H1 (cell line): ENCODE measurements around the gene GNG12. TPM values are rescaled to one million over a fixed set of nuclear protein-coding genes. Genes with fewer than 3 reads are reported as not detected.

ENCODE experiments used
- CTCF ChIA-PET: fragments of 300-600 bp; sonication (Branson Sonifier 250); formaldehyde crosslinking; loops from one replicate; lab custom pipeline; 2021; ENCODE audit not compliant: partially characterized antibody; lab: Charles Lee
- POLR2A ChIA-PET: fragments of 300-600 bp; sonication (Branson Sonifier 250); formaldehyde crosslinking; loops from one replicate; lab custom pipeline; 2021; ENCODE audit warnings: inconsistent platforms; ENCODE audit not compliant: partially characterized antibody; lab: Charles Lee
- DNase-seq, 2 experiments: peaks; one replicate each; pipeline versions ENCODE4 v3.0.0 to v3.0.0-alpha.2; 2010 to 2022; ENCODE audit warnings: low spot score in 2 of 2, low read depth in 1 of 2, mixed read lengths in 1 of 2
- FAIRE-seq: peaks from 2 replicates; lab custom pipeline; 2011; peaks lifted over from hg19 to GRCh38; lab: Jason Lieb, UNC
- H2AFZ ChIP-seq: 2 replicates; pipeline ENCODE4 v1.8.1; 2012; ENCODE audit warnings: low read length, inconsistent platforms
- H2AK5ac ChIP-seq: 2 replicates; pipeline ENCODE4 v1.6.1; 2013; ENCODE audit warnings: low read depth, low read length
- H2BK120ac ChIP-seq: replicated peaks from 2 replicates; pipeline ENCODE3; 2013; ENCODE audit warnings: low read depth, low read length, inconsistent platforms
- H2BK12ac ChIP-seq: 2 replicates; pipeline ENCODE4 v1.6.1; 2013; ENCODE audit warnings: low read depth, low read length
- H2BK15ac ChIP-seq: 2 replicates; pipeline ENCODE4 v1.6.1; 2013; ENCODE audit warnings: low read length
- H2BK20ac ChIP-seq: 2 replicates; pipeline ENCODE4 v1.6.1; 2013; ENCODE audit warnings: low read length
- H2BK5ac ChIP-seq: 2 replicates; pipeline ENCODE4 v1.6.1; 2013; ENCODE audit warnings: low read depth, low read length
- H3K14ac ChIP-seq: 2 replicates; pipeline ENCODE4 v1.6.1; 2013; ENCODE audit warnings: inconsistent platforms; ENCODE audit not compliant: insufficient read length
- H3K18ac ChIP-seq: 2 replicates; pipeline ENCODE4 v1.6.1; 2013; ENCODE audit warnings: low read length; ENCODE audit errors: extremely low read depth
- H3K23ac ChIP-seq: 2 replicates; pipeline ENCODE4 v1.6.1; 2013; ENCODE audit warnings: inconsistent platforms; ENCODE audit not compliant: insufficient read length
- H3K23me2 ChIP-seq: 2 replicates; pipeline ENCODE4 v1.6.1; 2013; ENCODE audit warnings: low read depth, low read length
- H3K27ac ChIP-seq: 2 replicates; pipeline ENCODE4 v1.6.1; 2011; ENCODE audit warnings: low read depth, low read length, inconsistent platforms
- H3K27me3 ChIP-seq, 4 experiments: replicated peaks in 1 of 4; 1 replicate in 1 of 4; 2 replicates in 3 of 4; pipeline versions ENCODE4 v1.6.1 to v1.8.1; 2011 to 2013; ENCODE audit warnings: low read length in 3 of 4, mild to moderate bottlenecking in 3 of 4, inconsistent platforms in 2 of 4, mixed read lengths in 2 of 4, moderate library complexity in 1 of 4; ENCODE audit not compliant: control insufficient read depth in 3 of 4, insufficient read depth in 3 of 4; ENCODE audit errors: extremely low read depth in 1 of 4
- H3K36me3 ChIP-seq, 4 experiments: 2 replicates each; pipeline versions ENCODE4 v1.6.1 to v1.8.1; 2011 to 2013; ENCODE audit warnings: mild to moderate bottlenecking in 4 of 4, low read length in 3 of 4, moderate library complexity in 2 of 4, control low read depth in 1 of 4, inconsistent platforms in 1 of 4; ENCODE audit not compliant: insufficient read depth in 4 of 4, control insufficient read depth in 2 of 4
- H3K4ac ChIP-seq: replicated peaks from 2 replicates; pipeline ENCODE3; 2013; ENCODE audit warnings: low read length, low read depth, mixed read lengths, inconsistent platforms; ENCODE audit not compliant: insufficient read length
- H3K4me1 ChIP-seq, 4 experiments: replicated peaks in 1 of 4; 1 replicate in 1 of 4; 2 replicates in 3 of 4; pipeline versions ENCODE4 v1.6.1 to v1.8.1; 2011 to 2013; ENCODE audit warnings: low read length in 3 of 4, inconsistent platforms in 2 of 4, mixed read lengths in 1 of 4; ENCODE audit not compliant: insufficient read depth in 4 of 4, control insufficient read depth in 3 of 4
- H3K4me2 ChIP-seq, 2 experiments: 2 replicates each; pipeline versions ENCODE4 v1.6.1 to v1.8.1; 2011 to 2013; ENCODE audit warnings: low read depth in 2 of 2, low read length in 2 of 2, control low read depth in 1 of 2, inconsistent platforms in 1 of 2, mild to moderate bottlenecking in 1 of 2; ENCODE audit not compliant: insufficient read depth in 1 of 2
- H3K4me3 ChIP-seq, 4 experiments: fragments of 200-600, 300-600 bp in 1 of 4; sonication (generic), shearing (Covaris generic), sonication (Bioruptor Twin) in 1 of 4; 2 replicates each; pipeline versions ENCODE4 v1.5.1 to v1.8.1; 2011 to 2016; ENCODE audit warnings: low read length in 4 of 4, low read depth in 3 of 4, control low read depth in 2 of 4, inconsistent platforms in 2 of 4, mild to moderate bottlenecking in 2 of 4, mixed read lengths in 1 of 4, moderate library complexity in 1 of 4; ENCODE audit not compliant: insufficient read depth in 2 of 4; ENCODE audit errors: extremely low read depth in 1 of 4
- H3K56ac ChIP-seq: replicated peaks from 2 replicates; pipeline ENCODE3; 2013; ENCODE audit warnings: low read depth, mild to moderate bottlenecking, mixed read lengths, low read length, inconsistent platforms; ENCODE audit not compliant: insufficient read length
- H3K79me1 ChIP-seq: 2 replicates; pipeline ENCODE4 v1.6.1; 2013; ENCODE audit warnings: low read depth, low read length, control low read depth
- H3K79me2 ChIP-seq, 2 experiments: 2 replicates each; pipeline versions ENCODE4 v1.6.1 to v1.8.1; 2012 to 2013; ENCODE audit warnings: low read length in 2 of 2, mild to moderate bottlenecking in 2 of 2, inconsistent platforms in 1 of 2; ENCODE audit not compliant: insufficient read depth in 2 of 2, control insufficient read depth in 1 of 2
- H3K9ac ChIP-seq, 4 experiments: replicated peaks in 1 of 4; 1 replicate in 1 of 4; 2 replicates in 3 of 4; pipeline versions ENCODE4 v1.6.1 to v1.8.1; 2011 to 2013; ENCODE audit warnings: low read depth in 3 of 4, low read length in 3 of 4, control low read depth in 2 of 4, mild to moderate bottlenecking in 2 of 4, moderate library complexity in 2 of 4, inconsistent platforms in 1 of 4; ENCODE audit errors: extremely low read depth in 1 of 4
- H3K9me3 ChIP-seq, 2 experiments: 2 replicates each; pipeline versions ENCODE4 v1.6.1 to v1.8.1; 2012 to 2013; ENCODE audit warnings: mild to moderate bottlenecking in 2 of 2, moderate library complexity in 2 of 2, control low read depth in 1 of 2, inconsistent platforms in 1 of 2, low read depth in 1 of 2, low read length in 1 of 2, mixed read lengths in 1 of 2; ENCODE audit not compliant: insufficient read depth in 2 of 2
- H4K20me1 ChIP-seq, 2 experiments: replicated peaks in 1 of 2; 2 replicates each; pipeline versions ENCODE3 to v1.8.1; 2011 to 2013; ENCODE audit warnings: inconsistent platforms in 2 of 2, low read length in 2 of 2, mild to moderate bottlenecking in 1 of 2; ENCODE audit not compliant: insufficient read depth in 2 of 2, control insufficient read depth in 1 of 2
- H4K5ac ChIP-seq: 2 replicates; pipeline ENCODE4 v1.6.1; 2013; ENCODE audit warnings: low read length, low read depth, mixed read lengths, inconsistent platforms; ENCODE audit not compliant: insufficient read length
- H4K8ac ChIP-seq: 2 replicates; pipeline ENCODE4 v1.8.0; 2013; ENCODE audit warnings: mild to moderate bottlenecking, moderate library complexity, low read length, inconsistent platforms; ENCODE audit not compliant: insufficient read depth; ENCODE audit errors: extremely low read depth
- H4K91ac ChIP-seq: replicated peaks from 2 replicates; pipeline ENCODE3; 2013; ENCODE audit warnings: low read length, mixed read lengths, inconsistent platforms; ENCODE audit not compliant: insufficient read length
- CBX5 ChIP-seq: fragments of 300-800, 300-1000 bp; sonication (generic); IDR thresholded peaks from 2 replicates; pipeline ENCODE4 v1.7.1; 2016; ENCODE audit warnings: antibody characterized with exemption, low read length, low read depth
- WGBS, 2 experiments: shearing (Covaris generic) in 1 of 2; methylation state at CpG; one replicate each; pipeline versions ENCODE4 v1.1.6 to v1.1.7; 2013 to 2015; ENCODE audit warnings: low lambda C conversion rate in 2 of 2, mixed read lengths in 2 of 2, inconsistent platforms in 1 of 2, low coverage in 1 of 2, missing lambda C conversion rate in 1 of 2; ENCODE audit not compliant: insufficient replicate concordance in 2 of 2, insufficient coverage in 1 of 2, insufficient read length in 1 of 2; ENCODE audit errors: extremely low coverage in 1 of 2, missing lambda C conversion rate in 1 of 2; 5-methylcytosine and 5-hydroxymethylcytosine counted together
- polyA plus RNA-seq, 7 experiments: library from polyadenylated mRNA; depleted of rRNA in 3 of 7; stranded (reverse) in 5 of 7; unstranded in 2 of 7; fragments of >200 nt in 5 of 7; fragments of 200-250 nt in 2 of 7; gene quantifications; 1 replicate in 5 of 7; 2 replicates in 1 of 7; 4 replicates in 1 of 7; pipeline versions ENCODE4 v1.2.1 to v1.2.3, GENCODE V29; 2011 to 2013; ENCODE audit warnings: missing spikeins in 2 of 7, mixed read lengths in 2 of 7
- total RNA-seq: library from RNA; stranded (reverse); fragmentation: NEBNext Ultra II Directional; extraction: Animal tissue kit (Norgen Biotek cat#: 25700); gene quantifications from 2 replicates; pipeline ENCODE4 v1.2.1, GENCODE V29; 2021

The GNG12 gene
- total and polyA plus RNA-seq, 2 of the 8 experiments (the other 6 are each of a cell fraction or from before 2014, with no cell fraction given) = 11.4 to 35.8 TPM

DNA sequence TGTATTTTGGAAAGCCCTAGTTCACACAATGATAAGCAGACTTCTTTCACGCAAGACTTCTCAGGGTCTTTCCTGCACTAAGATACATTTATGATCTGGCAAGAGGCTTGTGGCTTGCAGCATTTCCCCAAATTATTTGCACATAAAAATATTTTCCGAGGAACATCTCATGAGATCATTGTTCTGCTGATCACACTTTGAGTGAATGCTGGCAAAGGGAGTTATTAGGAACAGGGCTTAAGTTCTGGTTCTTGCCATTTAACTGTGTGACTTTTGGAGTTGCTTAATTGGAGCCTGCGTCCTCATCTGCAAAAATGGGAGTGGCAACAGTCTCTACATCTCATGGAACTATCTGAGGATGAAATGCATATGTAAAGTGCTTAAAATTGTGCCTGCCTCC lies 98.1 kb downstream of the GNG12 start:
- CTCF ChIA-PET = interaction anchor here (1.0 kb wide), 1 partner anchor 11 kb away, joined by 3 read pairs; no protein-coding TSS in a partner anchor
- WGBS, 2 experiments = 91% methylated on average over 3 of the region's 3 CpGs; no CpG with 5 or more reads in 1 of the 2 experiments
- H3K9ac ChIP-seq = no peak overlapping the region
- TF ChIP-seq CBX5 = no peak

More for the DNA sequence above, 98.1 kb downstream of the GNG12 start:
- H4K5ac ChIP-seq = no peak overlapping the region
- no peak overlapping the region for H2BK20ac ChIP-seq
- DNase-seq (no peak), FAIRE-seq (no peak)
- no peak overlapping the region for H3K4ac ChIP-seq
- H3K27ac ChIP-seq = no peak overlapping the region
- no peak overlapping the region for H3K4me2 ChIP-seq
- H3K9me3 ChIP-seq = no peaks in the 10 kb centered on the region
- no peak overlapping the region for H3K18ac ChIP-seq
- no peak overlapping the region for H4K8ac ChIP-seq
- H3K27me3 ChIP-seq = no peaks in the 10 kb centered on the region
- H4K91ac ChIP-seq = no peak overlapping the region
- no peak overlapping the region for H2BK12ac ChIP-seq
- H2BK5ac ChIP-seq = no peak overlapping the region
- no peak overlapping the region for H2BK120ac ChIP-seq
- H3K23me2 ChIP-seq = no peaks in the 10 kb centered on the region
- H2AFZ ChIP-seq = no peak overlapping the region
- no peak overlapping the region for H3K56ac ChIP-seq
- no peak overlapping the region for H3K14ac ChIP-seq
- no peaks in the 10 kb centered on the region for H3K36me3 ChIP-seq
- no peak overlapping the region for H3K23ac ChIP-seq
- H3K4me3 ChIP-seq = no peak overlapping the region
- H2BK15ac ChIP-seq = no peak overlapping the region
- no peaks in the 10 kb centered on the region for H4K20me1 ChIP-seq
- H3K79me2 ChIP-seq = no peaks in the 10 kb centered on the region
- POLR2A ChIA-PET = no interaction called here
- no peaks in the 10 kb centered on the region; the same call in 1 of the 2 replicates for H3K79me1 ChIP-seq
- H2AK5ac ChIP-seq = no peak overlapping the region
- peaks cover 0 to 13% (median 6%) of the 10 kb centered on the region in 4 experiments; a peak in 6 of 7 replicates for H3K4me1 ChIP-seq
